Measurements from ENCODE around the gene CFAP73. TPM values are rescaled to one million over a fixed set of nuclear protein-coding genes. Genes with fewer than 3 reads are reported as not detected.

Gene CFAP73
- total RNA-seq, 4 donors from 2014 or later, result not detected

DNA sequence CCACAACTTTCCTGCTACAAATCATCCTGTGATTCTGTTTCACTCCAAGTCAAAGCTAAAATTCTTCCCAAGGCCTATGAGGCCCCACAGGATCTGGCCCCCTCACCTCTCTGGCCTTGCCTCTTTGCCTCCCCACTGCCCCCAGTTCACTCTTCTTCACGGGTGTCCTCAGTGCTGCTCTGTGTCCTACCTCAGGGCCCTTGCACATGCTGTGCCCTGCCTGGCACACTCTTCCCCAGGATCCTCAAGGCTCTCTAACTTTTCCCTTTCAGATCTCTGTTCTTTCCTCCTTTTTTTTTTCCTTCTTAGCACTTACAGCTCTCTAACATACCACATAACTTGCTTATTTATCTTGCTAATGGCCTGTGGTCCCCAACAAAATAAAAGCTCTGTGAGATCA is 43.2 kb upstream of the CFAP73 start:
- TF ChIP-seq, protein P1, sequence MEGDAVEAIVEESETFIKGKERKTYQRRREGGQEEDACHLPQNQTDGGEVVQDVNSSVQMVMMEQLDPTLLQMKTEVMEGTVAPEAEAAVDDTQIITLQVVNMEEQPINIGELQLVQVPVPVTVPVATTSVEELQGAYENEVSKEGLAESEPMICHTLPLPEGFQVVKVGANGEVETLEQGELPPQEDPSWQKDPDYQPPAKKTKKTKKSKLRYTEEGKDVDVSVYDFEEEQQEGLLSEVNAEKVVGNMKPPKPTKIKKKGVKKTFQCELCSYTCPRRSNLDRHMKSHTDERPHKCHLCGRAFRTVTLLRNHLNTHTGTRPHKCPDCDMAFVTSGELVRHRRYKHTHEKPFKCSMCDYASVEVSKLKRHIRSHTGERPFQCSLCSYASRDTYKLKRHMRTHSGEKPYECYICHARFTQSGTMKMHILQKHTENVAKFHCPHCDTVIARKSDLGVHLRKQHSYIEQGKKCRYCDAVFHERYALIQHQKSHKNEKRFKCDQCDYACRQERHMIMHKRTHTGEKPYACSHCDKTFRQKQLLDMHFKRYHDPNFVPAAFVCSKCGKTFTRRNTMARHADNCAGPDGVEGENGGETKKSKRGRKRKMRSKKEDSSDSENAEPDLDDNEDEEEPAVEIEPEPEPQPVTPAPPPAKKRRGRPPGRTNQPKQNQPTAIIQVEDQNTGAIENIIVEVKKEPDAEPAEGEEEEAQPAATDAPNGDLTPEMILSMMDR (IDR thresholded peaks at IDR 0.05; ENCODE audit: low read depth), result no peak

DNA sequence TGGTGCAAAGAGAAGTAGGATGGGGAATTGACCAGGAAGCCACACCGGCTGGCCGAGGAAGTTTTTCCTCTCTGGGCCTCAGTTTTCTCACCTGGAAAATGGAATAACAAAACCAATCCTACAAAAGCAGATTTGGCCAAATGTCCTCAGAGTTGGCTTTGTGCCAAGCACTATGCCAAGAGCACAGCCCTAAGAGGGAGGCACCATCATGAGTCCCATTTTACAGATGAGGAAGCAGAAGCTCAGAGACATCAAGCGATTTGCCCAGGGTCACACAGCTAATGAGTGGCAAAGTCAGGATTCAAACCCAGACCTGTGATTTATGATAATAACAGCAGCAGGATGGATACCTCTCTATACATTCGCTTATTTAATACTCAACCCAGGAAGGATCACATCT is 41.2 kb upstream of the CFAP73 start:
- TF ChIP-seq, protein P1 (IDR thresholded peaks at IDR 0.05; ENCODE audit: low read depth), result no peak

DNA sequence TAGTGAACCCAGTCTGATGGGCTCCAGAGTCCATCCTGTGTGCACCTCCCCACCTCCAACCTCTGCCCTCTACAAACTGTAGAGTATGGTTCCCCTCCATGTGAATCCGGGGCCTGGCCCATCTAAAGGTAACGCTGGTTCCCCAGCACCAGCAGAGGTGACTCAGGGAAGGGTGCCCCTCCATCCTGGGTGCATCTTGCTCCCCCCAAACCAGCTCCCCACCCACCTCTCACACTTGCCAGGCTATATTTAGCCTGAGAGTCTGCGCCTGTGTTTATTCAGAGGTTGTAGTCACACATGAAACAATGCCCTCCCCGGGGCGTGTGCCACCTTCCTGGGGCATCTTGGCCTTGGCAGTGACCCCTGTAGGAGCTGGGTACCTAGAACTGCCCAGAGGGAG is 40.2 kb upstream of the CFAP73 start:
- TF ChIP-seq, protein P1 (IDR thresholded peaks at IDR 0.05; ENCODE audit: low read depth), result no peak

DNA sequence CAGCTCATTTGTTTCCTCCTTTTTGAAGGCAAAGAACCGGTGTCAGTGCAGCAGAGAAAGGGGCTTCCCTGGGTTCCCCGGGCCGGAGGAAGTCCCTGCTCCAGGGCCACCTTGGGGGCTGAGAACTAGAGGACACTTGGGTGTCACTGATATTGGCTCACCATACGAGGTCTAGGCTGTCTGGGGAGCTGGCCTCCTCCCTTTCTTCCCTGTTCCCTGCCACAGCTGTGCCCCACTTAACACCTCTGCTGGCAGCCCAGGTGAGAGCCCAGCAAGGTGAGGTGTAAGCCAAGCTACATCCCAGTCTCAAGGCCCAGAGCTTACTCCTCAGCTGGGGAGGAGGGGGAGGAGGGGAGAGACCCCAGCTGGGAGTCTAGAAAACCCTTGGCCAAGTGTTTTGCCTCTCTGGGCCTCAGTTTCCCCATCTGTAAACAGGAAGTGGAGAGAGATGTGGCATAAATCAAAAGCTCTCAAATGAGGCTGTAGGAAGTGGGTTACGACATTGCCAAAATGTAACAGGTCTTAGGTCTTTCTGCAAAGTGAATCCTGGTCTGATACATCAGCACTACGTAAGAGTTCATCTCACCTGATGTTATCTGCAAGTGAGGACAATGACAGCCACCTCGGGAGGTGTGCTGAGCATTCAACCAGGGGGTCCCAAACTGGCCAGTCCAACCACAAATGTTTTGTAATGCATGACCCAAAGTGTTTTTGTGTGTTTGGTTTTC is 39.5 kb upstream of the CFAP73 start:
- TF ChIP-seq, protein P1 (IDR thresholded peaks at IDR 0.05; ENCODE audit: low read depth), result no peak

DNA sequence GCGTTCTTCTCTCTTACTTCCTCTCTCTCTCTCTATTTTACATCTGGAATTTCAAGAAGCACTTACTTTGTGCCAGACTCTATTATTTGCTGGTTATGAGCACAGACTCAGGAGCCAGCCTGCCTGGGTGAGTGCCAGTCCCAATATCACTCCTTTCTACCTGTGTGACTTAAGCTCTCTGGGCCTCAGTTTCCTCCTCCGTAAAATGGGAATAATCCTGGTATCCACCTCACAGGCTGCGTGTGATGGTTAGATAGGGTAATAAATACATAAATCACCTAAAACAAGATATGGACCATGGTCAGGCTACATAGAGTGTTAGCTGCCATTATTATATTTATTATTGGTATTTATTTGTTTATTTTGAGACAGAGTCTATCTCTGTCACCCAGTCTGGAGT is 38.3 kb upstream of the CFAP73 start:
- TF ChIP-seq, protein P1 (IDR thresholded peaks at IDR 0.05; ENCODE audit: low read depth), result no peak

DNA sequence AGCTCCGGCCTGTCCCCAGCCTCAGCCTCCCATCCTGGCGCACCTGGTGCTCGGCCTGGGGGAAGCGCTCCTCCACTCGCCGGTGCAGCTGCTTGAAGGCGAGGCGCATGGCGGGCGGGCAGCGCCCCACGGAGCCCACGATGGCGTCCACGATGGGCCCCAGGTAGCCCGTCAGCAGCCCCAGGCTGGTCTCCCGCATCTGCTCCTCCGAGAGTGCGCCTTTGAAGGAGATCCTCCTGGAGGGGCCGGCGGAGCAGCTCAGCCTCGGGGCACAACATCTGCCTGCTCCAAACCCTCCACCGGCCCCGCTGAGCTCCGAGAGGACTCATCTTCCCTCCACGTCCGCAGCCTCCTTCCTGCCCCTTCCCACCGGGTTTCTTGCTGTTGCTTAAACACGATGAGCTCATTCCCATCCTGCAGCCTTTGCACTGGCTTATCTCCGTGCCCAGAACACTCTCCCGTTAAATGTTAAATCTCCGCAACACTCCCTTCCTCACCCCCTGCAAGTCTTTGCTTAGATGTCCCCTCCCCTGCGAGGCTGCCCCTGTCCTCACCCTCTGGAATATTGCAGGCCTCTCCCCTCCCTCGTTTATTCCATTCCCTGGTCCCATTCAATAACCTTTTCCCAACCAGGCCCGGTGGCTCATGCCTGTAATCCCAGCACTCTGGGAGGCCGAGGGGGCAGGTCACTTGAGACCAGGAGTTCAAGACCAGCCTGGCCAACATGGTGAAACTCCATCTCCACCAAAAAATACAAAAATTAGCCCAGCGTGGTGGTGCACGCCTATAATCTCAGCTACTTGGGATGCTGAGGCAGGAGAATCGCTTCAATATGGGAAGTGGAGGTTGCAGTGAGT is 37.3 kb upstream of the CFAP73 start:
- TF ChIP-seq, protein P1 (IDR thresholded peaks at IDR 0.05; ENCODE audit: low read depth), result no peak

DNA sequence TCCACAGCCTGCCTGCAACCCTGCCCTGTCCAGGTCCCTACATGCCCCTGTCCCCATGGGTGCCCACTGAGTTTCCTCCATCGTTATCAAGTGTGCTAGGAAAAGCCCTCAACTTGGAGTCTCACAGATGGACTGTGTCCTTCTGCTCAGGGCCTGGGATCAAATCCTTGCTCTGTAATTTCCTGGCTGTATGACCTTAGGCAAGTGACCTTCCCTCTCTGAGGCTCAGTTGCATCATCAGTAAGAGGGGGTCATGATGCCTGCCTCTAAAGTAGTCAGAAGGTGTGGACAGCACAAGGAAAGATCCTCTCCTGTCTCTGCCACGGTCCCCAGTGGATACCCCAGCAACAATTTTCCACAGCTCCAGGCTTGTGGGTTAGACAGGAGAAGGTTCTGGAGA is 36.1 kb upstream of the CFAP73 start:
- TF ChIP-seq, protein P1 (IDR thresholded peaks at IDR 0.05; ENCODE audit: low read depth), result no peak
